Fibroblast of lung (primary cell): ENCODE data around the gene CAPZB. TPM values are rescaled to one million over a fixed set of nuclear protein-coding genes. Genes with fewer than 3 reads are reported as not detected.

Experiments used
- DNase-seq, 2 donors: peaks; one replicate each; pipeline versions ENCODE4 v3.0.0 to v3.0.0-alpha.2; 2010; ENCODE audit warnings: low read depth in 2 of 2
- H2AFZ ChIP-seq: 2 replicates; pipeline ENCODE4 v1.5.1; 2012; ENCODE audit warnings: low read length, control low read depth, inconsistent platforms
- H3K27ac ChIP-seq: 2 replicates; pipeline ENCODE4 v1.5.1; 2011; ENCODE audit warnings: low read length, control low read depth; ENCODE audit not compliant: insufficient read depth
- H3K27me3 ChIP-seq: 2 replicates; pipeline ENCODE4 v1.5.1; 2011; ENCODE audit warnings: mild to moderate bottlenecking, low read length; ENCODE audit not compliant: control insufficient read depth, insufficient read depth
- H3K36me3 ChIP-seq: 2 replicates; pipeline ENCODE4 v1.5.1; 2011; ENCODE audit warnings: low read length; ENCODE audit not compliant: control insufficient read depth, insufficient read depth
- H3K4me1 ChIP-seq: 2 replicates; pipeline ENCODE4 v1.5.1; 2011; ENCODE audit warnings: low read length; ENCODE audit not compliant: control insufficient read depth, insufficient read depth; ENCODE audit errors: extremely low read depth
- H3K4me2 ChIP-seq: 2 replicates; pipeline ENCODE4 v1.5.1; 2011; ENCODE audit warnings: low read length, control low read depth; ENCODE audit not compliant: insufficient read depth; ENCODE audit errors: extremely low read depth
- H3K4me3 ChIP-seq, 4 experiments: fragments of 200-600 bp in 1 of 4; sonication (generic) in 1 of 4; replicated peaks in 1 of 4; 2 replicates each; pipeline ENCODE4 v1.5.1; 2011 to 2016; ENCODE audit warnings: low read length in 4 of 4, low read depth in 3 of 4, mild to moderate bottlenecking in 3 of 4, control low read depth in 2 of 4, inconsistent platforms in 1 of 4, mixed read lengths in 1 of 4; ENCODE audit not compliant: insufficient read depth in 1 of 4; ENCODE audit errors: control extremely low read depth in 1 of 4
- H3K79me2 ChIP-seq: 2 replicates; pipeline ENCODE4 v1.5.1; 2012; ENCODE audit warnings: mild to moderate bottlenecking, low read length, inconsistent platforms; ENCODE audit not compliant: control insufficient read depth, insufficient read depth
- H3K9ac ChIP-seq: 2 replicates; pipeline ENCODE4 v1.5.1; 2011; ENCODE audit warnings: mild to moderate bottlenecking, low read length, control low read depth; ENCODE audit not compliant: insufficient read depth
- H3K9me3 ChIP-seq: 2 replicates; pipeline ENCODE4 v1.5.1; 2012; ENCODE audit warnings: low read depth, low read length; ENCODE audit not compliant: control insufficient read depth, insufficient read depth
- H4K20me1 ChIP-seq: 2 replicates; pipeline ENCODE4 v1.5.1; 2011; ENCODE audit warnings: low read length; ENCODE audit not compliant: control insufficient read depth, insufficient read depth; ENCODE audit errors: extremely low read depth
- CTCF ChIP-seq, 2 donors: IDR thresholded peaks in 1 of 2; conservative IDR thresholded peaks in 1 of 2; 1 replicate in 1 of 2; 2 replicates in 1 of 2; pipeline ENCODE4 v1.5.1; 2011 to 2012; ENCODE audit warnings: low read length in 2 of 2, control low read depth in 1 of 2, inconsistent platforms in 1 of 2, low read depth in 1 of 2, mild to moderate bottlenecking in 1 of 2
- EZH2 ChIP-seq: IDR thresholded peaks from 2 replicates; pipeline ENCODE4 v1.5.1; 2012; ENCODE audit warnings: low read length, control low read depth, mild to moderate bottlenecking; ENCODE audit errors: missing control alignments
- polyA plus RNA-seq, 2 donors: library from polyadenylated mRNA; depleted of rRNA in 1 of 2; stranded (reverse) in 1 of 2; unstranded in 1 of 2; fragments of >200 nt; gene quantifications; 2 replicates each; pipeline ENCODE4 v1.2.1, GENCODE V29; 2011 to 2012; ENCODE audit warnings: missing spikeins in 1 of 2
- total RNA-seq: library from RNA; depleted of rRNA; stranded (reverse); fragments of >200 nt; gene quantifications from 2 replicates; pipeline ENCODE4 v1.2.1, GENCODE V29; 2014

CAPZB gene
- total and polyA plus RNA-seq, 2 donors (not counting 1 experiment from before 2014, with no cell fraction given), result 104 to 495 TPM

DNA sequence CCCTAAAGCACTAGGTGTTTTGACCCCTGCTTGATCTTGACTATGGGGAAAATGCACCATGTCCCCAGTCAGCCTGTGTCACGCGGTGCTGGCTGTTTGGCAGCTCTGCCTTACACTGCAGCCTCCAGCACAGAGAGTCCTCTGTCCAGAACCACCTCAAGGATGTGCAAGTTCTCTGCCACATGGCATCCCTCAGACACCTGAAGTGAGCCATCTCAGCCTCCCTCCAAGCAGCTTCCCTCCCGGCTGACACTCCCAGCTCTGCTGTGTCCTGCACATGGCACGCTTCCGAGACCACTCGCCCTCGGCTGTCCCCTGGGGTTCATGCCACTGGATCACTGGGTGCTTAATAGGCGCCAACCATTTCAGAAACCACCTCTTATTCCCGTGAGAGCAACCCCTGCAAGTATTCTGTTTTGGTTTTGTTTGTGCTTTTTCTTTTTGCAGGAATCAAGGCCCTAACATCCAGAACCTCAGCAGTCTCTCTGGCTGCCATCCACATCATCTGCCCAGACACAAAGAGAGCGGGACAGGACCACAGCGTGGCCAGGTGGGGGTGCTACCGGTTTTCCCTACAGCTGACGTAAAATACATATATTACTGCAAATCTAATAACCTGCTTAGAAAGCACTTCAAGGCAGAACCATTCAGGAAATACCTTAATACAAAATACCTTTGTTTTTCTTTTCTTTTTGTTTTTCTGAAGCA lies 45.7 kb downstream of the CAPZB start:
- Histone ChIP-seq H3K9me3 (no peaks in the 10 kb centered on the region), H3K27ac (peak overlapping the region; percentile 65), H4K20me1 (no peaks in the 10 kb centered on the region), H3K79me2 (peaks cover 93% of the 10 kb centered on the region), H2AFZ (no peak overlapping the region), H3K27me3 (no peaks in the 10 kb centered on the region), H3K4me1 (peaks cover 70% of the 10 kb centered on the region), H3K9ac (no peak overlapping the region), H3K36me3 (peaks cover 2% of the 10 kb centered on the region), H3K4me2 (no peak overlapping the region), H3K4me3 (no peak overlapping the region)
- DNase-seq, result no peak
- TF ChIP-seq EZH2, result no peak
- TF ChIP-seq CTCF (conservative IDR thresholded peaks at IDR 0.05 in 1 of 2, IDR thresholded peaks at IDR 0.05 in 1 of 2; ENCODE audit: low read depth in 1 of 2, low read length in 2 of 2), result peak in 1 of 2 donors; percentile 7

GRCh38 chr1:19438516-19439195 lies 46.7 kb downstream of the CAPZB start:
- H3K27ac ChIP-seq, result peak overlapping the region; percentile 65
- no peaks in the 10 kb centered on the region for H4K20me1 ChIP-seq
- no peaks in the 10 kb centered on the region for H3K9me3 ChIP-seq
- no peak overlapping the region for H3K9ac ChIP-seq
- peaks cover 94% of the 10 kb centered on the region for H3K79me2 ChIP-seq
- peak overlapping the region; percentile 56 for H3K4me2 ChIP-seq
- H3K36me3 ChIP-seq, result peaks cover 2% of the 10 kb centered on the region
- H3K4me1 ChIP-seq, result peaks cover 76% of the 10 kb centered on the region
- no peaks in the 10 kb centered on the region for H3K27me3 ChIP-seq
- no peak overlapping the region for H2AFZ ChIP-seq
- DNase-seq, result no peak
- TF ChIP-seq EZH2 (no peak), CTCF (conservative IDR thresholded peaks at IDR 0.05 in 1 of 2, IDR thresholded peaks at IDR 0.05 in 1 of 2; ENCODE audit: low read depth in 1 of 2, low read length in 2 of 2) (no peak)
- H3K4me3 ChIP-seq, result no peak overlapping the region

- peak in 1 of 2 donors; percentile 86 for DNase-seq
- H2AFZ ChIP-seq, result no peak overlapping the region
- peaks cover 2% of the 10 kb centered on the region for H3K36me3 ChIP-seq
- H3K4me2 ChIP-seq, result peak overlapping the region; percentile 56
- no peaks in the 10 kb centered on the region for H4K20me1 ChIP-seq
- no peaks in the 10 kb centered on the region for H3K27me3 ChIP-seq
- peaks cover 78% of the 10 kb centered on the region for H3K4me1 ChIP-seq
- TF ChIP-seq EZH2 (no peak), CTCF (conservative IDR thresholded peaks at IDR 0.05 in 1 of 2, IDR thresholded peaks at IDR 0.05 in 1 of 2; ENCODE audit: low read depth in 1 of 2, low read length in 2 of 2) (no peak)
- peak overlapping the region; percentile 65 for H3K27ac ChIP-seq
- H3K9me3 ChIP-seq, result no peaks in the 10 kb centered on the region
- peaks cover 94% of the 10 kb centered on the region for H3K79me2 ChIP-seq
- H3K4me3 ChIP-seq, result peak overlapping the region in 1 of 4 experiments; percentile 14
- H3K9ac ChIP-seq, result peak overlapping the region; percentile 33
Observed at GRCh38 chr1:19437891-19438294, 47.4 kb downstream of the CAPZB start.
